ENCODE measurements around the gene TMEM200A.

The TMEM200A gene

GRCh38 chr6:130379223-130379622 is 13.4 kb downstream of the TMEM200A start:
- FAIRE-seq, result no peak
- DNase-seq (ENCODE audit: insufficient read length), result no peak
- TF ChIP-seq POLR2AphosphoS5 (IDR thresholded peaks at IDR 0.05; ENCODE audit: low read depth, low read length), result no peak
- TF ChIP-seq POLR2A (IDR thresholded peaks at IDR 0.05; ENCODE audit: low read depth, low read length), result no peak
- no peak for TF ChIP-seq TAF1 (IDR thresholded peaks at IDR 0.05; ENCODE audit: borderline replicate concordance, low read depth, low read length)

GRCh38 chr6:130381012-130381411 is 15.2 kb downstream of the TMEM200A start:
- no peak for DNase-seq (ENCODE audit: insufficient read length)
- no peak for FAIRE-seq
- TF ChIP-seq POLR2A (IDR thresholded peaks at IDR 0.05; ENCODE audit: low read depth, low read length) (no peak), POLR2AphosphoS5 (IDR thresholded peaks at IDR 0.05; ENCODE audit: low read depth, low read length) (no peak), TAF1 (IDR thresholded peaks at IDR 0.05; ENCODE audit: borderline replicate concordance, low read depth, low read length) (no peak)

GRCh38 chr6:130381459-130382380 is 15.9 kb downstream of the TMEM200A start:
- no peak for TF ChIP-seq TAF1 (IDR thresholded peaks at IDR 0.05; ENCODE audit: borderline replicate concordance, low read depth, low read length)
- no peak for TF ChIP-seq POLR2A (IDR thresholded peaks at IDR 0.05; ENCODE audit: low read depth, low read length)
- no peak for TF ChIP-seq POLR2AphosphoS5 (IDR thresholded peaks at IDR 0.05; ENCODE audit: low read depth, low read length)
- peak; percentile 79 for FAIRE-seq
- DNase-seq (ENCODE audit: insufficient read length), result no peak

- peak; percentile 75 for FAIRE-seq
- no peak for DNase-seq (ENCODE audit: insufficient read length)
- TF ChIP-seq POLR2AphosphoS5 (IDR thresholded peaks at IDR 0.05; ENCODE audit: low read depth, low read length) (no peak), TAF1 (IDR thresholded peaks at IDR 0.05; ENCODE audit: borderline replicate concordance, low read depth, low read length) (no peak), POLR2A (IDR thresholded peaks at IDR 0.05; ENCODE audit: low read depth, low read length) (no peak)
These were observed 17.2 kb downstream of the TMEM200A start for GRCh38 chr6:130382872-130383490.

GRCh38 chr6:130385064-130385695 is 19.4 kb downstream of the TMEM200A start:
- FAIRE-seq (no peak), DNase-seq (ENCODE audit: insufficient read length) (no peak)
- no peak for TF ChIP-seq POLR2A (IDR thresholded peaks at IDR 0.05; ENCODE audit: low read depth, low read length)
- no peak for TF ChIP-seq TAF1 (IDR thresholded peaks at IDR 0.05; ENCODE audit: borderline replicate concordance, low read depth, low read length)
- TF ChIP-seq POLR2AphosphoS5 (IDR thresholded peaks at IDR 0.05; ENCODE audit: low read depth, low read length), result no peak

- TF ChIP-seq POLR2A (IDR thresholded peaks at IDR 0.05; ENCODE audit: low read depth, low read length), result no peak
- TF ChIP-seq TAF1 (IDR thresholded peaks at IDR 0.05; ENCODE audit: borderline replicate concordance, low read depth, low read length), result no peak
- TF ChIP-seq POLR2AphosphoS5 (IDR thresholded peaks at IDR 0.05; ENCODE audit: low read depth, low read length), result no peak
- DNase-seq (ENCODE audit: insufficient read length) (no peak), FAIRE-seq (no peak)
These were observed 23.3 kb downstream of the TMEM200A start for GRCh38 chr6:130389142-130389541.

- no peak for TF ChIP-seq POLR2AphosphoS5 (IDR thresholded peaks at IDR 0.05; ENCODE audit: low read depth, low read length)
- TF ChIP-seq TAF1 (IDR thresholded peaks at IDR 0.05; ENCODE audit: borderline replicate concordance, low read depth, low read length), result no peak
- TF ChIP-seq POLR2A (IDR thresholded peaks at IDR 0.05; ENCODE audit: low read depth, low read length), result no peak
- DNase-seq (ENCODE audit: insufficient read length) (no peak), FAIRE-seq (no peak)
These were observed 25.1 kb downstream of the TMEM200A start for GRCh38 chr6:130390890-130391289.

GRCh38 chr6:130393306-130393705 is 27.5 kb downstream of the TMEM200A start:
- TF ChIP-seq TAF1 (IDR thresholded peaks at IDR 0.05; ENCODE audit: borderline replicate concordance, low read depth, low read length), result no peak
- no peak for TF ChIP-seq POLR2AphosphoS5 (IDR thresholded peaks at IDR 0.05; ENCODE audit: low read depth, low read length)
- TF ChIP-seq POLR2A (IDR thresholded peaks at IDR 0.05; ENCODE audit: low read depth, low read length), result no peak
- FAIRE-seq, result no peak

GRCh38 chr6:130394246-130394645 is 28.4 kb downstream of the TMEM200A start:
- TF ChIP-seq POLR2A (IDR thresholded peaks at IDR 0.05; ENCODE audit: low read depth, low read length), result no peak
- no peak for TF ChIP-seq TAF1 (IDR thresholded peaks at IDR 0.05; ENCODE audit: borderline replicate concordance, low read depth, low read length)
- no peak for TF ChIP-seq POLR2AphosphoS5 (IDR thresholded peaks at IDR 0.05; ENCODE audit: low read depth, low read length)
- DNase-seq (ENCODE audit: insufficient read length) (no peak), FAIRE-seq (peak; percentile 53)

More at GRCh38 chr6:130393306-130393705, 27.5 kb downstream of the TMEM200A start:
- no peak for DNase-seq (ENCODE audit: insufficient read length)

- FAIRE-seq, result no peak
These were observed 29.3 kb downstream of the TMEM200A start for GRCh38 chr6:130395164-130395563.

GRCh38 chr6:130396722-130397121 is 30.9 kb downstream of the TMEM200A start:
- FAIRE-seq (peak; percentile 48), DNase-seq (ENCODE audit: insufficient read length) (no peak)
- no peak for TF ChIP-seq POLR2A (IDR thresholded peaks at IDR 0.05; ENCODE audit: low read depth, low read length)

More at GRCh38 chr6:130395164-130395563, 29.3 kb downstream of the TMEM200A start:
- no peak for DNase-seq (ENCODE audit: insufficient read length)
- TF ChIP-seq POLR2A (IDR thresholded peaks at IDR 0.05; ENCODE audit: low read depth, low read length) (no peak), POLR2AphosphoS5 (IDR thresholded peaks at IDR 0.05; ENCODE audit: low read depth, low read length) (no peak), TAF1 (IDR thresholded peaks at IDR 0.05; ENCODE audit: borderline replicate concordance, low read depth, low read length) (no peak)

Measured in GM12892 (cell line).